ENCODE measurements around the gene KIF6.

Gene KIF6

GRCh38 chr6:39411465-39411864 lies 313.7 kb downstream of the KIF6 start:
- no peak for DNase-seq

GRCh38 chr6:39411001-39411400 lies 314.2 kb downstream of the KIF6 start:
- no peak for DNase-seq

GRCh38 chr6:39409889-39410288 lies 315.3 kb downstream of the KIF6 start:
- DNase-seq, result no peak

- no peak for DNase-seq
Measured at GRCh38 chr6:39407446-39407993, 317.7 kb downstream of the KIF6 start.

GRCh38 chr6:39404312-39404711 lies 320.9 kb downstream of the KIF6 start:
- DNase-seq, result no peak

- DNase-seq, result no peak
Measured at GRCh38 chr6:39403304-39403703, 321.9 kb downstream of the KIF6 start.

- no peak for DNase-seq
Measured at GRCh38 chr6:39402239-39402751, 322.9 kb downstream of the KIF6 start.

GRCh38 chr6:39401376-39401775 lies 323.8 kb downstream of the KIF6 start:
- DNase-seq, result no peak

- no peak for DNase-seq
Measured at GRCh38 chr6:39400026-39400425, 325.2 kb downstream of the KIF6 start.

- no peak for DNase-seq
Measured at GRCh38 chr6:39396854-39397253, 328.4 kb downstream of the KIF6 start.

- no peak for DNase-seq
Measured at GRCh38 chr6:39393075-39393474, 332.1 kb downstream of the KIF6 start.

- no peak for DNase-seq
Measured at GRCh38 chr6:39391182-39391581, 334.0 kb downstream of the KIF6 start.

- DNase-seq, result no peak
Measured at GRCh38 chr6:39389484-39389767, 335.8 kb downstream of the KIF6 start.

- DNase-seq, result no peak
Measured at GRCh38 chr6:39388606-39389483, 336.4 kb downstream of the KIF6 start.

- no peak for DNase-seq
Measured at GRCh38 chr6:39387785-39388184, 337.4 kb downstream of the KIF6 start.

GRCh38 chr6:39386487-39386886 lies 338.7 kb downstream of the KIF6 start:
- DNase-seq, result no peak

GRCh38 chr6:39381550-39382140 lies 343.6 kb downstream of the KIF6 start:
- DNase-seq, result no peak

GRCh38 chr6:39380837-39381549 lies 344.2 kb downstream of the KIF6 start:
- DNase-seq, result no peak

GRCh38 chr6:39378960-39379425 lies 346.2 kb downstream of the KIF6 start:
- no peak for DNase-seq

GRCh38 chr6:39378175-39378959 lies 346.8 kb downstream of the KIF6 start:
- DNase-seq, result no peak

GRCh38 chr6:39377539-39377950 lies 347.7 kb downstream of the KIF6 start:
- DNase-seq, result peak; percentile 10

- DNase-seq, result no peak
Measured at GRCh38 chr6:39375405-39375804, 349.8 kb downstream of the KIF6 start.

- no peak for DNase-seq
Measured at GRCh38 chr6:39370390-39370789, 354.8 kb downstream of the KIF6 start.
